Measurements from ENCODE around the gene UBE2N. TPM values are rescaled to one million over a fixed set of nuclear protein-coding genes. Genes with fewer than 3 reads are reported as not detected.
A peak's percentile ranks its signal among the peaks of the same experiment; 100 is the strongest.

Gene UBE2N
- total RNA-seq (10 to 100 TPM; 94.1 to 99.6 TPM), total RNA-seq (90.7 to 106 reads per million in 2 donors)

GRCh38 chr12:93441617-93442410 is at the start of gene UBE2N:
UBE2N (minus strand) TSS chr12:93441947; CDS start chr12:93441884, 63 bp downstream.
- peak within 1 kb of the TSS; percentile 99 for H3K27ac Mint-ChIP-seq
- ATAC-seq (peak; percentile 85), DNase-seq (peak; percentile 96 to 98 (median 96))
- no peaks in the 10 kb centered on the region for H3K27me3 Mint-ChIP-seq
- no peaks in the 10 kb centered on the region for H3K36me3 Mint-ChIP-seq (ENCODE audit: low read depth)
- peaks cover 44% of the 10 kb centered on the region for H3K4me1 Mint-ChIP-seq
- H3K4me3 Mint-ChIP-seq = peak within 1 kb of the TSS; percentile 97
- no peaks in the 10 kb centered on the region for H3K9me3 ChIP-seq (ENCODE audit: control insufficient read depth, low read length, poor library complexity, severe bottlenecking)

GRCh38 chr12:93484315-93484981 is 42.7 kb upstream of the UBE2N start:
- no peak overlapping the region for H3K27ac Mint-ChIP-seq
- H3K4me1 Mint-ChIP-seq = no peaks in the 10 kb centered on the region
- H3K9me3 ChIP-seq (ENCODE audit: control insufficient read depth, low read length, poor library complexity, severe bottlenecking) = no peaks in the 10 kb centered on the region
- DNase-seq = no peak
- H3K36me3 Mint-ChIP-seq (ENCODE audit: low read depth) = peaks cover 2% of the 10 kb centered on the region
- no peak for ATAC-seq
- H3K4me3 Mint-ChIP-seq = no peak overlapping the region
- H3K27me3 Mint-ChIP-seq = no peaks in the 10 kb centered on the region

GRCh38 chr12:93483151-93483807 is 41.5 kb upstream of the UBE2N start:
- no peak for ATAC-seq
- Mint-ChIP-seq H3K4me3 (no peak overlapping the region), H3K36me3 (ENCODE audit: low read depth) (peaks cover 2% of the 10 kb centered on the region), H3K4me1 (no peaks in the 10 kb centered on the region), H3K27me3 (no peaks in the 10 kb centered on the region), H3K27ac (no peak overlapping the region)
- no peak for DNase-seq
- H3K9me3 ChIP-seq (ENCODE audit: control insufficient read depth, low read length, poor library complexity, severe bottlenecking) = no peaks in the 10 kb centered on the region

GRCh38 chr12:93482721-93483120 is 41.0 kb upstream of the UBE2N start:
- Mint-ChIP-seq H3K4me3 (no peak overlapping the region), H3K27ac (no peak overlapping the region)
- no peak for ATAC-seq

GRCh38 chr12:93476555-93476954 is 34.8 kb upstream of the UBE2N start:
- no peak overlapping the region for H3K4me3 Mint-ChIP-seq
- ATAC-seq (no peak), DNase-seq (no peak)
- peaks cover 3% of the 10 kb centered on the region for H3K36me3 Mint-ChIP-seq (ENCODE audit: low read depth)
- peaks cover 4% of the 10 kb centered on the region for H3K4me1 Mint-ChIP-seq
- peak overlapping the region; percentile 54 for H3K27ac Mint-ChIP-seq
- no peaks in the 10 kb centered on the region for H3K27me3 Mint-ChIP-seq
- H3K9me3 ChIP-seq (ENCODE audit: control insufficient read depth, low read length, poor library complexity, severe bottlenecking) = no peaks in the 10 kb centered on the region

More at GRCh38 chr12:93482721-93483120, 41.0 kb upstream of the UBE2N start:
- H3K27me3 Mint-ChIP-seq = no peaks in the 10 kb centered on the region
- H3K36me3 Mint-ChIP-seq (ENCODE audit: low read depth) = peaks cover 2% of the 10 kb centered on the region
- no peaks in the 10 kb centered on the region for H3K9me3 ChIP-seq (ENCODE audit: control insufficient read depth, low read length, poor library complexity, severe bottlenecking)
- DNase-seq = no peak
- no peaks in the 10 kb centered on the region for H3K4me1 Mint-ChIP-seq

GRCh38 chr12:93469386-93469785 is 27.6 kb upstream of the UBE2N start:
- H3K27ac Mint-ChIP-seq = peak overlapping the region; percentile 93
- peak overlapping the region; percentile 25 for H3K4me3 Mint-ChIP-seq
- H3K4me1 Mint-ChIP-seq = peaks cover 19% of the 10 kb centered on the region
- no peaks in the 10 kb centered on the region for H3K9me3 ChIP-seq (ENCODE audit: control insufficient read depth, low read length, poor library complexity, severe bottlenecking)
- DNase-seq (no peak), ATAC-seq (no peak)
- H3K27me3 Mint-ChIP-seq = no peaks in the 10 kb centered on the region
- H3K36me3 Mint-ChIP-seq (ENCODE audit: low read depth) = peaks cover 9% of the 10 kb centered on the region

GRCh38 chr12:93468008-93468371 is 26.2 kb upstream of the UBE2N start:
- Mint-ChIP-seq H3K4me1 (peaks cover 19% of the 10 kb centered on the region), H3K4me3 (peak overlapping the region; percentile 91), H3K27me3 (no peaks in the 10 kb centered on the region), H3K27ac (peak overlapping the region; percentile 93), H3K36me3 (ENCODE audit: low read depth) (peaks cover 9% of the 10 kb centered on the region)
- no peak for DNase-seq
- H3K9me3 ChIP-seq (ENCODE audit: control insufficient read depth, low read length, poor library complexity, severe bottlenecking) = no peaks in the 10 kb centered on the region
- ATAC-seq = no peak

- DNase-seq = peak; percentile 78 to 93 (median 82)
- Mint-ChIP-seq H3K4me1 (peaks cover 19% of the 10 kb centered on the region), H3K4me3 (peak within 1 kb of the TSS; percentile 91), H3K36me3 (ENCODE audit: low read depth) (peaks cover 9% of the 10 kb centered on the region), H3K27me3 (no peaks in the 10 kb centered on the region), H3K27ac (peak within 1 kb of the TSS; percentile 93)
- peak; percentile 96 for ATAC-seq
- no peaks in the 10 kb centered on the region for H3K9me3 ChIP-seq (ENCODE audit: control insufficient read depth, low read length, poor library complexity, severe bottlenecking)
Observed at GRCh38 chr12:93467351-93468007, 25.7 kb upstream of the UBE2N start, which contains the start of gene MRPL42. MRPL42 (plus strand) TSS chr12:93467514; CDS start chr12:93469286, 1,772 bp downstream.

- Mint-ChIP-seq H3K27ac (peak overlapping the region; percentile 93), H3K27me3 (no peaks in the 10 kb centered on the region), H3K36me3 (ENCODE audit: low read depth) (peaks cover 9% of the 10 kb centered on the region), H3K4me1 (peaks cover 19% of the 10 kb centered on the region), H3K4me3 (peak overlapping the region; percentile 91)
- DNase-seq (no peak), ATAC-seq (no peak)
- H3K9me3 ChIP-seq (ENCODE audit: control insufficient read depth, low read length, poor library complexity, severe bottlenecking) = no peaks in the 10 kb centered on the region
Observed at GRCh38 chr12:93466625-93467350, 25.0 kb upstream of the UBE2N start.

GRCh38 chr12:93465841-93466240 is 24.1 kb upstream of the UBE2N start:
- ATAC-seq (no peak), DNase-seq (no peak)
- H3K9me3 ChIP-seq (ENCODE audit: control insufficient read depth, low read length, poor library complexity, severe bottlenecking) = no peaks in the 10 kb centered on the region
- Mint-ChIP-seq H3K4me1 (peaks cover 18% of the 10 kb centered on the region), H3K27ac (peak overlapping the region; percentile 29), H3K27me3 (no peaks in the 10 kb centered on the region), H3K4me3 (no peak overlapping the region), H3K36me3 (ENCODE audit: low read depth) (peaks cover 10% of the 10 kb centered on the region)

- ATAC-seq = no peak
- H3K9me3 ChIP-seq (ENCODE audit: control insufficient read depth, low read length, poor library complexity, severe bottlenecking) = no peaks in the 10 kb centered on the region
- Mint-ChIP-seq H3K4me3 (no peak overlapping the region), H3K27ac (no peak overlapping the region), H3K36me3 (ENCODE audit: low read depth) (peaks cover 6% of the 10 kb centered on the region), H3K4me1 (no peaks in the 10 kb centered on the region), H3K27me3 (no peaks in the 10 kb centered on the region)
- DNase-seq = no peak
Observed at GRCh38 chr12:93461503-93461902, 19.8 kb upstream of the UBE2N start.

GRCh38 chr12:93460902-93461301 is 19.2 kb upstream of the UBE2N start:
- Mint-ChIP-seq H3K36me3 (ENCODE audit: low read depth) (peaks cover 6% of the 10 kb centered on the region), H3K27me3 (no peaks in the 10 kb centered on the region), H3K27ac (no peak overlapping the region), H3K4me3 (no peak overlapping the region), H3K4me1 (no peaks in the 10 kb centered on the region)
- no peaks in the 10 kb centered on the region for H3K9me3 ChIP-seq (ENCODE audit: control insufficient read depth, low read length, poor library complexity, severe bottlenecking)
- ATAC-seq (no peak), DNase-seq (no peak)

Data from T-helper 17 cell (primary cell).